Trophoblast cell (in vitro differentiated cells and primary cell): ENCODE results near the gene FES.

ENCODE experiments used
- DNase-seq, 2 donors: peaks; one replicate each; pipeline ENCODE4 v3.0.0-alpha.2; 2016
- H2AFZ ChIP-seq: 2 replicates; pipeline ENCODE4 v1.6.1; 2013; ENCODE audit warnings: low read length, moderate library complexity, mild to moderate bottlenecking; ENCODE audit not compliant: insufficient read depth, poor library complexity
- H2AK5ac ChIP-seq: 2 replicates; pipeline ENCODE4 v1.6.1; 2013; ENCODE audit warnings: mild to moderate bottlenecking, low read length
- H2BK120ac ChIP-seq: 2 replicates; pipeline ENCODE4 v1.6.1; 2013; ENCODE audit warnings: low read length, mild to moderate bottlenecking, moderate library complexity; ENCODE audit not compliant: insufficient read depth, poor library complexity
- H2BK12ac ChIP-seq: 2 replicates; pipeline ENCODE4 v1.6.1; 2013; ENCODE audit warnings: mild to moderate bottlenecking, low read length, moderate library complexity
- H2BK5ac ChIP-seq: 2 replicates; pipeline ENCODE4 v1.6.1; 2013; ENCODE audit warnings: low read length, low read depth, moderate library complexity, mild to moderate bottlenecking; ENCODE audit not compliant: poor library complexity
- H3K14ac ChIP-seq: 2 replicates; pipeline ENCODE4 v1.6.1; 2013; ENCODE audit warnings: mild to moderate bottlenecking, low read length
- H3K18ac ChIP-seq: 2 replicates; pipeline ENCODE4 v1.6.1; 2013; ENCODE audit warnings: mild to moderate bottlenecking, low read length
- H3K23ac ChIP-seq: 2 replicates; pipeline ENCODE4 v1.6.1; 2013; ENCODE audit warnings: low read length
- H3K27ac ChIP-seq: 2 replicates; pipeline ENCODE4 v1.5.1; 2013; ENCODE audit warnings: low read depth, mild to moderate bottlenecking, inconsistent platforms, low read length, moderate library complexity
- H3K27me3 ChIP-seq: 2 replicates; pipeline ENCODE4 v1.6.1; 2013; ENCODE audit warnings: inconsistent platforms, mild to moderate bottlenecking, low read length, moderate library complexity; ENCODE audit not compliant: insufficient read depth
- H3K36me3 ChIP-seq, 2 experiments: 1 replicate in 1 of 2; 2 replicates in 1 of 2; pipeline ENCODE4 v1.6.1; 2013; ENCODE audit warnings: low read length in 2 of 2, mild to moderate bottlenecking in 2 of 2, moderate library complexity in 1 of 2; ENCODE audit not compliant: insufficient read depth in 2 of 2, control insufficient read depth in 1 of 2
- H3K4ac ChIP-seq: 2 replicates; pipeline ENCODE4 v1.6.1; 2013; ENCODE audit warnings: low read depth, mild to moderate bottlenecking, low read length, moderate library complexity
- H3K4me1 ChIP-seq, 2 experiments: 1 replicate in 1 of 2; 2 replicates in 1 of 2; pipeline ENCODE4 v1.6.1; 2013; ENCODE audit warnings: low read length in 2 of 2, mild to moderate bottlenecking in 2 of 2, moderate library complexity in 1 of 2; ENCODE audit not compliant: insufficient read depth in 2 of 2, control insufficient read depth in 1 of 2
- H3K4me2 ChIP-seq: 2 replicates; pipeline ENCODE4 v1.6.1; 2013; ENCODE audit warnings: inconsistent platforms, mild to moderate bottlenecking, low read length, moderate library complexity
- H3K4me3 ChIP-seq: 2 replicates; pipeline ENCODE4 v1.5.1; 2013; ENCODE audit warnings: mild to moderate bottlenecking, low read depth, low read length, inconsistent platforms
- H3K79me1 ChIP-seq: one replicate; pipeline ENCODE4 v1.6.1; 2013; ENCODE audit warnings: low read length
- H3K79me2 ChIP-seq: 2 replicates; pipeline ENCODE4 v1.6.1; 2013; ENCODE audit warnings: low read length, mild to moderate bottlenecking; ENCODE audit not compliant: control insufficient read depth, insufficient read depth, poor library complexity
- H3K9ac ChIP-seq: 2 replicates; pipeline ENCODE4 v1.6.1; 2013; ENCODE audit warnings: mild to moderate bottlenecking, low read length
- H3K9me3 ChIP-seq: 2 replicates; pipeline ENCODE4 v1.6.1; 2013; ENCODE audit warnings: low read depth, mild to moderate bottlenecking, control low read depth, inconsistent platforms, low read length; ENCODE audit not compliant: insufficient read depth
- H4K12ac ChIP-seq: 2 replicates; pipeline ENCODE4 v1.6.1; 2013; ENCODE audit warnings: low read depth, mild to moderate bottlenecking, low read length, moderate library complexity
- H4K8ac ChIP-seq: 2 replicates; pipeline ENCODE4 v1.6.1; 2013; ENCODE audit warnings: low read depth, mild to moderate bottlenecking, low read length, moderate library complexity
- H4K91ac ChIP-seq: one replicate; pipeline ENCODE4 v1.6.1; 2013; ENCODE audit warnings: low read depth, mild to moderate bottlenecking, low read length, moderate library complexity
- WGBS: extraction: QIAGEN DNeasy Blood & Tissue Kit; methylation state at CpG from one replicate; pipeline ENCODE4 v1.1.7; 2013; ENCODE audit warnings: missing lambda C conversion rate; ENCODE audit not compliant: insufficient read length, insufficient coverage; ENCODE audit errors: extremely low coverage; 5-methylcytosine and 5-hydroxymethylcytosine counted together

FES gene

DNA sequence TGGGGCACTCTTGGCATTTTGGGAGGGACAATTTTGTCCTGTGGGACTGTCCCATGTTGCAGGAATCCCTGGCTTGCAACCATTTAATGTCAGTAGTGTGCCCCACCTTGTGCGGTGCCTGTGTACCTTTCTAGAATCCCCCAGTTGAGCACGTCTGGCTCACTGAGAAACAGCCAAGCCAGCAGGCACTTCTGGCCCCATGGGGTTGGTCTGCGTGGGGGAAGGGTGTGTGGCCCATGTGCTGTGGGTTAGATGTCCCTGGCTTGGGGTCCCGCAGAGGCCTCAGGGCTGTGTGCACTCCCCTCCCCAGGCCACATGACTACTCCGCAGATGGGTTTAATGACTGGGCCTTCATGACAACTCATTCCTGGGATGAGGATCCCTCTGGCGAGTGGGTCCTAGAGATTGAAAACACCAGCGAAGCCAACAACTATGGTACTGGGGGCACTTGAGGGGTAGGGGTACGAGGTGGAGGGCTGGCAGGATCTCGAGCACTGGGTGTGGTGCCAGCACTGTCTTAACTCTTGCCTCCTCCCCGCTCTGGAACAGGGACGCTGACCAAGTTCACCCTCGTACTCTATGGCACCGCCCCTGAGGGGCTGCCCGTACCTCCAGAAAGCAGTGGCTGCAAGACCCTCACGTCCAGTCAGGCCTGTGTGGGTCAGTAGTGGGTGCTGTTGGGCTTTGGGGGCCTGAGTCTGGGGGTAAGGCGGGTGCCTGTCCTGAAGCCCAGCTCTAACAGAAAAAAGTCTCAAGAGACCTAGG, 3.7 kb upstream of the FES start:
- no peak overlapping the region for H3K23ac ChIP-seq
- H3K4me1 ChIP-seq = peaks cover 19 to 21% of the 10 kb centered on the region in 2 experiments
- H3K79me2 ChIP-seq = peaks cover 9% of the 10 kb centered on the region
- DNase-seq = no peak
- no peak overlapping the region for H3K9ac ChIP-seq
- no peak overlapping the region for H3K27ac ChIP-seq
- H2BK5ac ChIP-seq = no peak overlapping the region
- no peak overlapping the region for H4K12ac ChIP-seq
- H3K36me3 ChIP-seq = peaks cover 75 to 76% of the 10 kb centered on the region in 2 experiments
- H3K9me3 ChIP-seq = peaks cover 5% of the 10 kb centered on the region
- no peak overlapping the region for H4K91ac ChIP-seq
- H3K14ac ChIP-seq = no peak overlapping the region
- no peak overlapping the region for H3K4me2 ChIP-seq
- H3K27me3 ChIP-seq = no peaks in the 10 kb centered on the region
- no peak overlapping the region for H2BK12ac ChIP-seq
- H3K18ac ChIP-seq = no peak overlapping the region
- H3K4me3 ChIP-seq = no peak overlapping the region
- H2BK120ac ChIP-seq = no peak overlapping the region
- WGBS = no CpG with 5 or more reads among the region's 16 CpGs
- H3K79me1 ChIP-seq = peaks cover 19% of the 10 kb centered on the region
- no peak overlapping the region for H2AK5ac ChIP-seq
- H4K8ac ChIP-seq = no peak overlapping the region
- H2AFZ ChIP-seq = no peak overlapping the region
- H3K4ac ChIP-seq = no peak overlapping the region

DNA sequence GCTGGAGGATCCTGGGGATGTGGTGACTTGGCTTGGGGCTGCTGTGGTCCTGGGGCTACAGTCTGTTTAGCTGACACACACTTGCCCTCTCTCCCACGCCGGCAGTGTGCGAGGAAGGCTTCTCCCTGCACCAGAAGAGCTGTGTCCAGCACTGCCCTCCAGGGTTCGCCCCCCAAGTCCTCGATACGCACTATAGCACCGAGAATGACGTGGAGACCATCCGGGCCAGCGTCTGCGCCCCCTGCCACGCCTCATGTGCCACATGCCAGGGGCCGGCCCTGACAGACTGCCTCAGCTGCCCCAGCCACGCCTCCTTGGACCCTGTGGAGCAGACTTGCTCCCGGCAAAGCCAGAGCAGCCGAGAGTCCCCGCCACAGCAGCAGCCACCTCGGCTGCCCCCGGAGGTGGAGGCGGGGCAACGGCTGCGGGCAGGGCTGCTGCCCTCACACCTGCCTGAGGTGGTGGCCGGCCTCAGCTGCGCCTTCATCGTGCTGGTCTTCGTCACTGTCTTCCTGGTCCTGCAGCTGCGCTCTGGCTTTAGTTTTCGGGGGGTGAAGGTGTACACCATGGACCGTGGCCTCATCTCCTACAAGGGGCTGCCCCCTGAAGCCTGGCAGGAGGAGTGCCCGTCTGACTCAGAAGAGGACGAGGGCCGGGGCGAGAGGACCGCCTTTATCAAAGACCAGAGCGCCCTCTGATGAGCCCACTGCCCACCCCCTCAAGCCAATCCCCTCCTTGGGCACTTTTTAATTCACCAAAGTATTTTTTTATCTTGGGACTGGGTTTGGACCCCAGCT, 2.9 kb upstream of the FES start:
- H3K23ac ChIP-seq = no peak overlapping the region
- no peak overlapping the region for H3K14ac ChIP-seq
- H3K18ac ChIP-seq = no peak overlapping the region
- no peak overlapping the region for H2BK12ac ChIP-seq
- peaks cover 67 to 68% of the 10 kb centered on the region in 2 experiments for H3K36me3 ChIP-seq
- no peak overlapping the region for H3K9ac ChIP-seq
- WGBS = no CpG with 5 or more reads among the region's 35 CpGs
- no peak overlapping the region for H3K4ac ChIP-seq
- no peak overlapping the region for H2BK5ac ChIP-seq
- H4K12ac ChIP-seq = no peak overlapping the region
- H3K79me2 ChIP-seq = peaks cover 9% of the 10 kb centered on the region
- peaks cover 20% of the 10 kb centered on the region for H3K79me1 ChIP-seq
- H2AFZ ChIP-seq = no peak overlapping the region
- no peak overlapping the region for H3K4me2 ChIP-seq
- H3K4me3 ChIP-seq = no peak overlapping the region
- H2AK5ac ChIP-seq = no peak overlapping the region
- no peak overlapping the region for H2BK120ac ChIP-seq
- H4K91ac ChIP-seq = no peak overlapping the region
- H4K8ac ChIP-seq = no peak overlapping the region
- no peak overlapping the region for H3K27ac ChIP-seq
- DNase-seq = peak; percentile 46 to 54
- peaks cover 22 to 24% of the 10 kb centered on the region in 2 experiments for H3K4me1 ChIP-seq
- H3K27me3 ChIP-seq = no peaks in the 10 kb centered on the region
- peaks cover 5% of the 10 kb centered on the region for H3K9me3 ChIP-seq

GRCh38 chr15:90881978-90882721, 2.2 kb upstream of the FES start:
- Histone ChIP-seq H3K18ac (no peak overlapping the region), H3K4me3 (no peak overlapping the region), H4K12ac (no peak overlapping the region), H3K79me2 (peaks cover 9% of the 10 kb centered on the region), H3K9me3 (peaks cover 5% of the 10 kb centered on the region), H3K27me3 (no peaks in the 10 kb centered on the region), H3K4me2 (no peak overlapping the region), H3K27ac (no peak overlapping the region), H2AK5ac (no peak overlapping the region), H3K79me1 (peaks cover 20% of the 10 kb centered on the region), H4K8ac (no peak overlapping the region), H2AFZ (no peak overlapping the region), H2BK12ac (no peak overlapping the region), H3K36me3 (peaks cover 62 to 64% of the 10 kb centered on the region in 2 experiments), H3K4ac (no peak overlapping the region), H3K23ac (no peak overlapping the region), H4K91ac (no peak overlapping the region), H3K4me1 (peaks cover 22 to 24% of the 10 kb centered on the region in 2 experiments), H2BK5ac (no peak overlapping the region), H2BK120ac (no peak overlapping the region), H3K14ac (no peak overlapping the region), H3K9ac (no peak overlapping the region)
- DNase-seq = no peak
- no CpG with 5 or more reads among the region's 19 CpGs for WGBS

GRCh38 chr15:90882781-90883525, 1.4 kb upstream of the FES start:
- Histone ChIP-seq H3K18ac (no peak overlapping the region), H2AK5ac (no peak overlapping the region), H2AFZ (no peak overlapping the region), H3K36me3 (peaks cover 55 to 61% of the 10 kb centered on the region in 2 experiments), H2BK12ac (no peak overlapping the region), H3K23ac (no peak overlapping the region), H3K27me3 (no peaks in the 10 kb centered on the region), H3K4me1 (peaks cover 22 to 24% of the 10 kb centered on the region in 2 experiments), H3K79me1 (peaks cover 20% of the 10 kb centered on the region), H4K8ac (peak overlapping the region; percentile 98), H3K4ac (no peak overlapping the region), H4K12ac (no peak overlapping the region), H3K79me2 (peaks cover 9% of the 10 kb centered on the region), H4K91ac (peak overlapping the region; percentile 96), H3K4me3 (no peak overlapping the region), H3K9ac (no peak overlapping the region), H2BK5ac (no peak overlapping the region), H2BK120ac (no peak overlapping the region), H3K4me2 (no peak overlapping the region), H3K9me3 (peaks cover 5% of the 10 kb centered on the region), H3K14ac (peak overlapping the region; percentile 95), H3K27ac (peak overlapping the region; percentile 92)
- no peak for DNase-seq
- no CpG with 5 or more reads among the region's 13 CpGs for WGBS
